NCI-H345 (cell line): ENCODE measurements around the gene PRKCE.
A peak's percentile ranks its signal among the peaks of the same experiment; 100 is the strongest.

ENCODE experiments used
- DNase-seq: peaks from one replicate; lab custom pipeline; 2025; lab: John Stamatoyannopoulos, UW

Gene PRKCE

GRCh38 chr2:45964223-45964841 lies 312.9 kb downstream of the PRKCE start:
- DNase-seq = peak; percentile 88

GRCh38 chr2:45964906-45965305 lies 313.4 kb downstream of the PRKCE start:
- DNase-seq = no peak

- DNase-seq = no peak
Measured at GRCh38 chr2:45965871-45966498, 314.5 kb downstream of the PRKCE start.

- no peak for DNase-seq
Measured at GRCh38 chr2:45968946-45969584, 317.6 kb downstream of the PRKCE start.

- DNase-seq = peak; percentile 70
Measured at GRCh38 chr2:45973426-45973825, 322.0 kb downstream of the PRKCE start.

DNA sequence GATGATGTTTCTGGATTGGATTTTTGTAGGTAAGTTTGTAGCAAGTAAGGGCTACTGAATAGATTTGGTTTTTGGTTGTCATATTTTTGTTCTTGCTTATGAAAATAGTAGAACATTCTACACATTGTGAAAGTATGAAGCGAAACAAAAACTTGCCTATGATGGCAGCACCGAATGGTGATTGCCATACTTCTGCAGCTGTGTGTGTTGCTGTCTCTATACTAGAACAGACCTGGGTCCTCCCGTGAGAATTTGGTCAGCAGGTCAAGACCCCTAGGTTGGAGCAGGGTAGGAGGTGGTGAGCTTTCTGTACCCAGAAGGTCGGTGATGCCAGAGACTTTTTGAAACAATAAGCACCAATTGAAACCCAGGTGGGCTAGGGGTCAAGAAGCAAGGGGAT lies 322.6 kb downstream of the PRKCE start:
- DNase-seq = no peak

GRCh38 chr2:45974762-45975408 lies 323.4 kb downstream of the PRKCE start:
- no peak for DNase-seq

- DNase-seq = no peak
Measured at GRCh38 chr2:45975752-45976517, 324.5 kb downstream of the PRKCE start.

- no peak for DNase-seq
Measured at GRCh38 chr2:45978302-45978859, 326.9 kb downstream of the PRKCE start.

GRCh38 chr2:45979065-45979464 lies 327.6 kb downstream of the PRKCE start:
- peak; percentile 92 for DNase-seq

- DNase-seq = peak; percentile 46
Measured at GRCh38 chr2:45980161-45980865, 328.8 kb downstream of the PRKCE start.

DNA sequence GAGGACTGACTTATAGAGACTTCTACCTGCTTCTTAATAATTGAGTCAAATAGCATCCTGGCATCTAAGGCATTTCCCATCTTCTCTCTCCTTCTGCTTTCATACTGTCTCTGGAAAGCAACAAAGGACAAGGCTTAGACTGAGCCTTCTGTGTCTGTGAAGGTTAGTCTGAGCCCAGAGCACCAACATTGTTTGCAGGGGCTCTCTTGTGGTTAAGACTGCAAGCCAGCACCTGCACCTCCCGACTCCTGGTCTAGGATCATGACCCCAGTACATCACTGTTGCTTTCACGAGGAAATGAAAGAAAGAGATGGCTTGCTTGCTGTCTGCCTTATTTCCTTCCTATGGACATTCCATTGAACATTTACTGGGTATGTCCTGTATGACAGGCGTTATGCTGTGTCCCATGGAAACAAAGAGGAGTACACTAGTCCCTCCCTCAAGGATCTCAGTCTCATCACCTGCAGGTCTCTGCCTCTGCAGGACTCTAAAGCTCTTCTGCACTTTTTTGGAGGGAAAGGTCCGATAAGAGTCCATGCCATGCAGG lies 330.0 kb downstream of the PRKCE start:
- DNase-seq = no peak

- no peak for DNase-seq
Measured at GRCh38 chr2:45982096-45982495, 330.6 kb downstream of the PRKCE start.

- no peak for DNase-seq
Measured at GRCh38 chr2:45983213-45983612, 331.7 kb downstream of the PRKCE start.

GRCh38 chr2:45984366-45984765 lies 332.9 kb downstream of the PRKCE start:
- DNase-seq = no peak

- DNase-seq = no peak
Measured at GRCh38 chr2:45984896-45985473, 333.5 kb downstream of the PRKCE start.

- no peak for DNase-seq
Measured at GRCh38 chr2:45986509-45986908, 335.0 kb downstream of the PRKCE start.

DNA sequence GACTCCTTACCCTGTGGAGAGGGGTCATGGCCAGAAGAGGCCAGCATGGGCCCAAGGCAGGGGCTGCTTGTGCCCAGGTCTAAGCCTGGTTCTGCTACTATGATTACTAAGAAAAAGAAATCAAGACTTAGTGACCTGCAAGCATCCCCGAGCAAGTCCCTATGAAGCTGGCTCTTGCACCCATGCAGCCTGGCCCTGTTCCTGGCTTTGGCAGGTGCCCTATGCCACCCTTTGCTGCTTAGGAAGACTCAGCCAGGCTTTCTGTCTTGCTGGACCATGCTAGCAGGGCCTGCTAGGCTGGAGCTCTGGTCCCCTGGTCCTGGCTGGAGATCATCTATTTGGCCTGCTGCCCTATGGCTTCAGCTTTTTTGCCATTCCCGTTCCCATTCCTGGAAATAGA lies 336.4 kb downstream of the PRKCE start:
- DNase-seq = no peak

DNA sequence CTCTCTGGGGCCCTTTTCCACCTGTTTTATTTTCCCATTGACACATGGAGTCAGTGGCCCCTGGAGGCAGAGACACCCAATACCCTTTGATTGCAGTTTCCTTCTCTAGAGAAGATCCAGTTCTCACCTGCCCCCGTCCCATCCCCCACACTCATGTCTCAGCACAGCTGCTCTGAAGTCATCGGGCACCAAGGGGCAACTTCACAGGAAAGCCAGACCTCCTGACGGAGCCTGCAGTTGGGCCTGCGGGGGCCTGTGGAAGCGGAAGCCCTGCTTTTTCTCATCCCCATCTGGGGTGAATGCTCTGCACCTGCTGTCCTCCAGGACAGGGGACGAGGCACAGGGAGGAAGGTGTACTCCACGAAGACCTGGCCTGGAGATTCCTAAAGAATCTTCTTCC lies 337.4 kb downstream of the PRKCE start:
- no peak for DNase-seq

GRCh38 chr2:45990131-45990530 lies 338.7 kb downstream of the PRKCE start:
- DNase-seq = no peak
